AG20443 (cell line): Measurements from ENCODE around the gene GPD2.
A peak's percentile ranks its signal among the peaks of the same experiment; 100 is the strongest.

ENCODE experiments used
- DNase-seq: peaks from one replicate; pipeline ENCODE4 v3.0.0; 2012; ENCODE audit warnings: low spot score, mixed read lengths

The GPD2 gene

GRCh38 chr2:156532989-156533388 lies 96.8 kb downstream of the GPD2 start:
- no peak for DNase-seq

- no peak for DNase-seq
These were observed 100.4 kb downstream of the GPD2 start for GRCh38 chr2:156536534-156536933.

- DNase-seq, result peak; percentile 67
These were observed 101.0 kb downstream of the GPD2 start for GRCh38 chr2:156537141-156537540.

GRCh38 chr2:156538083-156538504 lies 101.9 kb downstream of the GPD2 start:
- no peak for DNase-seq

- no peak for DNase-seq
These were observed 103.1 kb downstream of the GPD2 start for GRCh38 chr2:156539086-156539860.

DNA sequence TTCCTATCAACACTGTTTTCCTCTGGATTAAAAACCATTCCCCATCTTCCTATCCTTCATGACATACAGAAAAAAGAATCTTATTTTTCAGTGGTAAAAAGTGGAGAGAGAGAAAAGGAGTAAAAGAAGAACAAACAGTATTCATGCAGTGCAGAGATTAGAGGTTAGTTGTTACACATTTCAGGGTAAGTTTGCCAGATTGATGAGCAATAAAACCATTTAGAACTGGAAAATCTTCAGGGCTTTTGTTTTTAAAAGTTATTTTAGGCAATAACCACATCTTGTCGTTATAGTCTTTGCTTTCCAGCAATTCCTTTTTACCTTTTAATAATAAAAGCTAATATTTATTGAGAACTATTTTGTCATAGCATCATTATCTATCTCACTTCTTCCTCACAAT lies 104.5 kb downstream of the GPD2 start:
- DNase-seq, result peak; percentile 20

DNA sequence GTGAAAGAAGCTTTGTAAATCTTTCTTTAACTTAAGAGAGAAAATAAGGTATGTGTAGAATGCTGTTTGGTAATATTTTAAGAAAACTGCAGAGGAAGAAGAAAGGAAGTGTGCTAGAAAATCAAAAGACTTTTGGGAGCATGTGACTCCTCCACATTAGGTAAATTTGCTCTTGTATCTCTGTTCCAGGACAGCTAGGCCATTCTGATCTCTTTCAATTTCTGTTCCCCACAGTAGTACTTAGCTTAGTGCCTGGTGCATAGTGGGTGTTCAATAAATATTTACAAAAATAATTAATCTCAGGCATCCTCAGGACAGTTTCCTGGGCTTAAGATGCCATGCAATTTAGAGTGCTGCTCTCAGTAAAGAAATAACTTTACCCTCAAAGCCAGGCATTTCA lies 105.0 kb downstream of the GPD2 start:
- DNase-seq, result no peak

GRCh38 chr2:156541706-156542105 lies 105.5 kb downstream of the GPD2 start:
- no peak for DNase-seq

GRCh38 chr2:156548413-156548812 lies 112.2 kb downstream of the GPD2 start:
- no peak for DNase-seq

- no peak for DNase-seq
These were observed 117.7 kb downstream of the GPD2 start for GRCh38 chr2:156553714-156554442.

GRCh38 chr2:156561326-156561725 lies 125.1 kb downstream of the GPD2 start:
- DNase-seq, result no peak

- no peak for DNase-seq
These were observed 125.9 kb downstream of the GPD2 start for GRCh38 chr2:156562124-156562523.

GRCh38 chr2:156563994-156564753 lies 128.0 kb downstream of the GPD2 start:
- no peak for DNase-seq

GRCh38 chr2:156565066-156565710 lies 129.0 kb downstream of the GPD2 start:
- peak; percentile 84 for DNase-seq

DNA sequence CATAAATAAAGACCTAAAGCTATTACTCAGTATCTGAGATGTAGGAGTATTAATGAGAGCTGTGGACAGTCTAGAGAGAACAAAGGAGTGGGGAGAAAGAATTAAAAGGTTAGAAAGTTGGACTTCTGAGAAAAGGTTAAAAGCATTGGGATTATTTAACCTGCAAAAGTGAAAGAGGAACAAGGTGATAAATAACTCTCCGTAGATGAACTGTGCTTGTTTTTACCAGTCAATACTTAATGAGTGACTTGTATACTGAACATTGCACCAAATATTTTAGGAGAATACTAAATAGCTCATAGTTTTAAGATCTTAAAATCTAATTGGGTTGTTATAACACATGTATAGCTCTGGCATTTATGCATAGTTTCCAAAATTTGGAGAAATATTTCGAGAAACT lies 137.5 kb downstream of the GPD2 start:
- DNase-seq, result no peak

- DNase-seq, result no peak
These were observed 137.9 kb downstream of the GPD2 start for GRCh38 chr2:156574112-156574511.

- DNase-seq, result no peak
These were observed 139.8 kb downstream of the GPD2 start for GRCh38 chr2:156576005-156576404.

- DNase-seq, result no peak
These were observed 144.3 kb downstream of the GPD2 start for GRCh38 chr2:156580501-156580900.

- no peak for DNase-seq
These were observed 145.1 kb downstream of the GPD2 start for GRCh38 chr2:156581280-156581679.

- no peak for DNase-seq
These were observed 149.3 kb downstream of the GPD2 start for GRCh38 chr2:156585457-156585856.

GRCh38 chr2:156586621-156587020 lies 150.4 kb downstream of the GPD2 start:
- DNase-seq, result no peak

- peak; percentile 66 for DNase-seq
These were observed 153.4 kb downstream of the GPD2 start for GRCh38 chr2:156589381-156590079.
